ENCODE results near the gene HDAC11. TPM values are rescaled to one million over a fixed set of nuclear protein-coding genes. Genes with fewer than 3 reads are reported as not detected.

The HDAC11 gene
- total RNA-seq, 4 donors from 2014 or later = 20.6 to 28.3 (median 22.8) TPM

- 42 to 51% methylated on average over 11 of the region's 11 CpGs for WGBS, 2 donors
- intact Hi-C loops (cut with DNase I; ENCODE audit: low total_unique reads) = no loop called here
- TF ChIP-seq CTCF (IDR thresholded peaks at IDR 0.05) = no peak
- TF ChIP-seq POLR2A (IDR thresholded peaks at IDR 0.05) = no peak
- DNase-seq (ENCODE audit: low spot score in 2 of 2) = no peak
- no peak overlapping the region for H3K4me3 ChIP-seq (ENCODE audit: low read depth, poor library complexity, severe bottlenecking)
These were observed 75.6 kb downstream of the HDAC11 start for GRCh38 chr3:13555753-13556152.

Other genes starting within 250 kb of the HDAC11 start
- gene NUP210, start 60.0 kb upstream of the HDAC11 start, total RNA-seq = 1 to 10 TPM; 3.6 to 8.2 (median 4.0) TPM
- gene FBLN2, start 68.8 kb downstream of the HDAC11 start, total RNA-seq = 100 to 1,000 TPM in 1 of 4 donors, 10 to 100 TPM in 3; 40.1 to 153 (median 64.0) TPM